ENCODE results near the gene MYO18B. TPM values are rescaled to one million over a fixed set of nuclear protein-coding genes. Genes with fewer than 3 reads are reported as not detected.

MYO18B gene
- total and polyA plus RNA-seq, 2 of the 8 experiments (the other 6 are each of a cell fraction or from before 2014, with no cell fraction given) = 0.62 to 0.78 TPM

- TF ChIP-seq BCL11A (IDR thresholded peaks at IDR 0.05; ENCODE audit: low read depth in 2 of 2, low read length in 2 of 2) (no peak), KDM1A (IDR thresholded peaks at IDR 0.05; ENCODE audit: borderline replicate concordance, low read length) (no peak), SP2 (IDR thresholded peaks at IDR 0.05; ENCODE audit: low read length) (no peak), SIN3A (conservative IDR thresholded peaks at IDR 0.05 in 1 of 2, IDR thresholded peaks at IDR 0.05 in 1 of 2; ENCODE audit: low read depth in 1 of 2, low read length in 2 of 2) (no peak), MAFK (IDR thresholded peaks at IDR 0.05; ENCODE audit: low read depth, low read length) (no peak), HDAC2 (IDR thresholded peaks at IDR 0.05; ENCODE audit: borderline replicate concordance in 1 of 2, low read depth in 2 of 2, low read length in 2 of 2) (no peak)
These were observed 12.7 kb downstream of the MYO18B start (continued) for GRCh38 chr22:25754527-25755202.
